ENCODE results near the gene IRF1. TPM values are rescaled to one million over a fixed set of nuclear protein-coding genes. Genes with fewer than 3 reads are reported as not detected.

The IRF1 gene
- total RNA-seq, 4 donors from 2014 or later: 40.8 to 86.9 (median 65.5) TPM

- H3K9me3 ChIP-seq: no peaks in the 10 kb centered on the region
- 50 to 66% methylated on average over 1 to 2 of the region's 2 CpGs for WGBS, 2 donors (ENCODE audit: low coverage in 1 of 2)
- peak overlapping the region; percentile 63 to 96 (median 82) for H3K27ac ChIP-seq
- in situ Hi-C loops (cut with MboI; ENCODE audit: low pct_ligation_motif_present in 1 of 4, low pct_unique_long_range_greater_than_20kb in 1 of 4, low sequenced_read_pairs in 3 of 4) (no loop called here), intact Hi-C loops (cut with DNase I; ENCODE audit: low total_unique reads) (no loop called here)
- no peaks in the 10 kb centered on the region for H3K27me3 ChIP-seq
- TF ChIP-seq POLR2AphosphoS5 (IDR thresholded peaks at IDR 0.05) (no peak), POLR2A (IDR thresholded peaks at IDR 0.05) (no peak), EP300 (IDR thresholded peaks at IDR 0.05; ENCODE audit: low read depth) (no peak), CTCF (IDR thresholded peaks at IDR 0.05) (no peak)
- peaks cover 57 to 92% (median 68%) of the 10 kb centered on the region in 4 donors for H3K4me1 ChIP-seq
- peak; percentile 38 for DNase-seq
- H3K36me3 ChIP-seq: no peaks in the 10 kb centered on the region
- no peak overlapping the region for H3K4me3 ChIP-seq
These were observed 54.7 kb downstream of the IRF1 start for GRCh38 chr5:132435886-132436285.

- peak overlapping the region; percentile 63 to 96 (median 82) for H3K27ac ChIP-seq
- 73 to 100% methylated on average over 1 to 2 of the region's 2 CpGs for WGBS, 2 donors (ENCODE audit: low coverage in 1 of 2)
- H3K27me3 ChIP-seq: no peaks in the 10 kb centered on the region
- DNase-seq: peak; percentile 5
- no peak for TF ChIP-seq POLR2AphosphoS5 (IDR thresholded peaks at IDR 0.05)
- no peak for TF ChIP-seq POLR2A (IDR thresholded peaks at IDR 0.05)
- no peak for TF ChIP-seq EP300 (IDR thresholded peaks at IDR 0.05; ENCODE audit: low read depth)
- TF ChIP-seq CTCF (IDR thresholded peaks at IDR 0.05): no peak
- H3K4me1 ChIP-seq: peaks cover 61 to 96% (median 70%) of the 10 kb centered on the region in 4 donors
- intact Hi-C loops (cut with DNase I; ENCODE audit: low total_unique reads) (no loop called here), in situ Hi-C loops (cut with MboI; ENCODE audit: low pct_ligation_motif_present in 1 of 4, low pct_unique_long_range_greater_than_20kb in 1 of 4, low sequenced_read_pairs in 3 of 4) (no loop called here)
- H3K36me3 ChIP-seq: no peaks in the 10 kb centered on the region
- H3K9me3 ChIP-seq: no peaks in the 10 kb centered on the region
- no peak overlapping the region for H3K4me3 ChIP-seq
These were observed 55.1 kb downstream of the IRF1 start for GRCh38 chr5:132435447-132435846.

GRCh38 chr5:132434416-132435286 lies 55.9 kb downstream of the IRF1 start:
- H3K4me1 ChIP-seq: peaks cover 63 to 96% (median 73%) of the 10 kb centered on the region in 4 donors
- no peaks in the 10 kb centered on the region for H3K27me3 ChIP-seq
- H3K9me3 ChIP-seq: no peaks in the 10 kb centered on the region
- no peak for TF ChIP-seq EP300 (IDR thresholded peaks at IDR 0.05; ENCODE audit: low read depth)
- no peak for TF ChIP-seq POLR2A (IDR thresholded peaks at IDR 0.05)
- TF ChIP-seq POLR2AphosphoS5 (IDR thresholded peaks at IDR 0.05): no peak
- no peak for TF ChIP-seq CTCF (IDR thresholded peaks at IDR 0.05)
- no peaks in the 10 kb centered on the region for H3K36me3 ChIP-seq
- no peak overlapping the region for H3K4me3 ChIP-seq
- intact Hi-C loops (cut with DNase I; ENCODE audit: low total_unique reads) (no loop called here), in situ Hi-C loops (cut with MboI; ENCODE audit: low pct_ligation_motif_present in 1 of 4, low pct_unique_long_range_greater_than_20kb in 1 of 4, low sequenced_read_pairs in 3 of 4) (no loop called here)
- WGBS, 2 donors (ENCODE audit: low coverage in 1 of 2): 57 to 65% methylated on average over 10 to 12 of the region's 12 CpGs
- DNase-seq: peak; percentile 59
- peak overlapping the region; percentile 28 to 96 (median 73) for H3K27ac ChIP-seq

GRCh38 chr5:132433141-132433540 lies 57.4 kb downstream of the IRF1 start:
- no peaks in the 10 kb centered on the region for H3K27me3 ChIP-seq
- intact Hi-C loops (cut with DNase I; ENCODE audit: low total_unique reads) (no loop called here), in situ Hi-C loops (cut with MboI; ENCODE audit: low pct_ligation_motif_present in 1 of 4, low pct_unique_long_range_greater_than_20kb in 1 of 4, low sequenced_read_pairs in 3 of 4) (no loop called here)
- DNase-seq: peak; percentile 5
- no peaks in the 10 kb centered on the region for H3K9me3 ChIP-seq
- no peak for TF ChIP-seq POLR2A (IDR thresholded peaks at IDR 0.05)
- no peak for TF ChIP-seq POLR2AphosphoS5 (IDR thresholded peaks at IDR 0.05)
- TF ChIP-seq EP300 (IDR thresholded peaks at IDR 0.05; ENCODE audit: low read depth): no peak
- no peak for TF ChIP-seq CTCF (IDR thresholded peaks at IDR 0.05)
- H3K4me1 ChIP-seq: peaks cover 66 to 98% (median 75%) of the 10 kb centered on the region in 4 donors
- peak overlapping the region; percentile 32 to 99 (median 80) for H3K27ac ChIP-seq
- no peak overlapping the region for H3K4me3 ChIP-seq
- 91 to 96% methylated on average over 5 to 6 of the region's 6 CpGs for WGBS, 2 donors (ENCODE audit: low coverage in 1 of 2)
- H3K36me3 ChIP-seq: no peaks in the 10 kb centered on the region

Data from transverse colon (tissue), 4 donors.